NCI-H1105 treated with DMSO at 0.1 percent for 48 hours (cell line): ENCODE measurements around the gene MT1G.
"Not testable (repeated sequence)": the region's sequence is repeated elsewhere in the genome, so short reads cannot be mapped to it uniquely, and the experiment has no call there.

Experiments
- DNase-seq: peaks from one replicate; lab custom pipeline; 2025; lab: John Stamatoyannopoulos, UW

MT1G gene

GRCh38 chr16:56636616-56637413 lies 31.1 kb downstream of the MT1G start:
- DNase-seq, result no peak

- DNase-seq, result no peak
Observed at GRCh38 chr16:56635441-56635967, 32.4 kb downstream of the MT1G start.

GRCh38 chr16:56634715-56635440 lies 33.0 kb downstream of the MT1G start:
- no peak for DNase-seq

GRCh38 chr16:56633535-56633934 lies 34.3 kb downstream of the MT1G start:
- DNase-seq, result no peak

- no peak for DNase-seq
Observed at GRCh38 chr16:56632848-56633365, 35.0 kb downstream of the MT1G start.

- DNase-seq, result no peak
Observed at GRCh38 chr16:56632156-56632847, 35.6 kb downstream of the MT1G start, which contains the start of gene MT1M. Gene MT1M, plus strand, starts transcription at chr16:56632659. Its CDS starts 73 bp downstream, at chr16:56632732.

- DNase-seq, result no peak
Observed at GRCh38 chr16:56631832-56632155, 36.1 kb downstream of the MT1G start.

GRCh38 chr16:56631197-56631596 lies 36.7 kb downstream of the MT1G start:
- no peak for DNase-seq

GRCh38 chr16:56630134-56630533 lies 37.7 kb downstream of the MT1G start:
- DNase-seq, result no peak

- no peak for DNase-seq
Observed at GRCh38 chr16:56629531-56629930, 38.3 kb downstream of the MT1G start.

- DNase-seq, result no peak
Observed at GRCh38 chr16:56628486-56629350, 39.1 kb downstream of the MT1G start.

- DNase-seq, result no peak
Observed at GRCh38 chr16:56626685-56627084, 41.2 kb downstream of the MT1G start.

GRCh38 chr16:56625943-56626654 lies 41.8 kb downstream of the MT1G start:
- DNase-seq, result no peak

- DNase-seq, result no peak
Observed at GRCh38 chr16:56625140-56625942, 42.5 kb downstream of the MT1G start, which contains the start of gene MT1E. Gene MT1E, plus strand, starts transcription at chr16:56625781. Its CDS starts 71 bp downstream, at chr16:56625852.

GRCh38 chr16:56623637-56624036 lies 44.2 kb downstream of the MT1G start:
- DNase-seq, result no peak

- not testable (repeated sequence) for DNase-seq
Observed at GRCh38 chr16:56623184-56623583, 44.7 kb downstream of the MT1G start.

GRCh38 chr16:56621665-56622445 lies 46.0 kb downstream of the MT1G start:
- not testable (repeated sequence) for DNase-seq

- no peak for DNase-seq
Observed at GRCh38 chr16:56620339-56620897, 47.4 kb downstream of the MT1G start.

GRCh38 chr16:56618138-56618537 lies 49.7 kb downstream of the MT1G start:
- no peak for DNase-seq
